ENCODE measurements around the gene SLC9A9. TPM values are rescaled to one million over a fixed set of nuclear protein-coding genes. Genes with fewer than 3 reads are reported as not detected.
A peak's percentile ranks its signal among the peaks of the same experiment; 100 is the strongest.

Gene SLC9A9
- total RNA-seq, 1 donor from 2014 or later = 3.5 TPM

- Mint-ChIP-seq H3K4me3 (ENCODE audit: unreplicated experiment) (no peak overlapping the region), H3K4me1 (ENCODE audit: unreplicated experiment) (peaks cover 8% of the 10 kb centered on the region), H3K27ac (ENCODE audit: unreplicated experiment) (peak overlapping the region; percentile 24), H3K27me3 (ENCODE audit: unreplicated experiment) (no peaks in the 10 kb centered on the region), H3K9me3 (ENCODE audit: unreplicated experiment) (no peaks in the 10 kb centered on the region), H3K36me3 (ENCODE audit: unreplicated experiment) (no peaks in the 10 kb centered on the region)
- TF ChIP-seq CTCF (IDR thresholded peaks at IDR 0.05) = no peak
- DNase-seq (ENCODE audit: extremely low spot score, unreplicated experiment) = no peak
Observed at GRCh38 chr3:143216709-143217182, 631.5 kb downstream of the SLC9A9 start.

Other genes starting within 250 kb of the SLC9A9 start
- 52.1 and 54.8 TPM in 2 replicates for gene DIPK2A, start 123.4 kb upstream of the SLC9A9 start, total RNA-seq

All from osteocyte (in vitro differentiated cells).